ENCODE measurements around the gene ZNF267.

GRCh38 chr16:31868691-31869167 lies 4.9 kb upstream of the ZNF267 start:
- TF ChIP-seq CTCF (IDR thresholded peaks at IDR 0.05) (peak; percentile 77), ZFX (IDR thresholded peaks at IDR 0.05; ENCODE audit: borderline replicate concordance) (no peak)
